Spleen (tissue), 7 donors: ENCODE data around the gene RFNG.

ENCODE experiments used
- CTCF ChIP-seq, 11 experiments: fragments of 200-600 bp in 7 of 11; fragments of 450-650 bp in 4 of 11; sonication (generic) in 4 of 11; IDR thresholded peaks in 8 of 11; conservative IDR thresholded peaks in 3 of 11; 1 replicate in 7 of 11; 2 replicates in 4 of 11; pipeline versions ENCODE4 v1.4.0 to v1.8.0; 2016 to 2021; ENCODE audit warnings: antibody characterized with exemption in 11 of 11, inconsistent platforms in 4 of 11, mild to moderate bottlenecking in 1 of 11
- POLR2A ChIP-seq, 3 donors: fragments of 450-650 bp; IDR thresholded peaks; one replicate each; pipeline ENCODE4 v1.5.1; 2017; ENCODE audit warnings: antibody characterized with exemption in 3 of 3, mild to moderate bottlenecking in 1 of 3
- donor health status: DM: no; HTN: no; CAD: no; lungs with moderate emphysema.
- donor health status: DM: no; HTN: no; CAD: no.
- donor health status: DM: no; HTN: no; CAD: no.

- TF ChIP-seq CTCF (IDR thresholded peaks at IDR 0.05 in 8 of 11, conservative IDR thresholded peaks at IDR 0.05 in 3 of 11) (no peak), POLR2A (IDR thresholded peaks at IDR 0.05) (no peak)
Measured at GRCh38 chr17:81998212-81998611, 53.4 kb downstream of the RFNG start.
